Tibial nerve (tissue), 4 donors: Measurements from ENCODE around the gene SLC1A7.

Source experiments
- CTCF ChIP-seq, 5 experiments: fragments of 200-600 bp in 3 of 5; fragments of 450-650 bp in 2 of 5; sonication (generic) in 3 of 5; IDR thresholded peaks; one replicate each; pipeline ENCODE4 v1.5.1; 2016 to 2019; ENCODE audit warnings: antibody characterized with exemption in 5 of 5, mild to moderate bottlenecking in 3 of 5, moderate library complexity in 2 of 5
- EP300 ChIP-seq, 2 donors: sonication (generic); formaldehyde crosslinking; IDR thresholded peaks; one replicate each; pipeline ENCODE4 v1.6.1; 2017; ENCODE audit warnings: antibody characterized with exemption in 2 of 2, mild to moderate bottlenecking in 1 of 2
- POLR2A ChIP-seq, 2 donors: fragments of 450-650 bp; IDR thresholded peaks; one replicate each; pipeline ENCODE4 v1.6.1; 2017; ENCODE audit warnings: antibody characterized with exemption in 2 of 2, mild to moderate bottlenecking in 2 of 2, moderate library complexity in 2 of 2

GRCh38 chr1:53047737-53048736 is 94.4 kb downstream of the SLC1A7 start:
- TF ChIP-seq CTCF (IDR thresholded peaks at IDR 0.05) (no peak), POLR2A (IDR thresholded peaks at IDR 0.05) (no peak), EP300 (IDR thresholded peaks at IDR 0.05) (no peak)
